Skeletal muscle cell (primary cell): ENCODE data around the gene TP53RK.
"Not testable (repeated sequence)": the region's sequence is repeated elsewhere in the genome, so short reads cannot be mapped to it uniquely, and the experiment has no call there.

ENCODE experiments used
- DNase-seq: peaks from one replicate; pipeline ENCODE4 v3.0.0-alpha.2; 2010; ENCODE audit warnings: low read depth
- H3K4me3 ChIP-seq: 2 replicates; pipeline ENCODE4 v1.5.1; 2011; ENCODE audit warnings: low read depth, mild to moderate bottlenecking, control low read depth, low read length, moderate library complexity

TP53RK gene

DNA sequence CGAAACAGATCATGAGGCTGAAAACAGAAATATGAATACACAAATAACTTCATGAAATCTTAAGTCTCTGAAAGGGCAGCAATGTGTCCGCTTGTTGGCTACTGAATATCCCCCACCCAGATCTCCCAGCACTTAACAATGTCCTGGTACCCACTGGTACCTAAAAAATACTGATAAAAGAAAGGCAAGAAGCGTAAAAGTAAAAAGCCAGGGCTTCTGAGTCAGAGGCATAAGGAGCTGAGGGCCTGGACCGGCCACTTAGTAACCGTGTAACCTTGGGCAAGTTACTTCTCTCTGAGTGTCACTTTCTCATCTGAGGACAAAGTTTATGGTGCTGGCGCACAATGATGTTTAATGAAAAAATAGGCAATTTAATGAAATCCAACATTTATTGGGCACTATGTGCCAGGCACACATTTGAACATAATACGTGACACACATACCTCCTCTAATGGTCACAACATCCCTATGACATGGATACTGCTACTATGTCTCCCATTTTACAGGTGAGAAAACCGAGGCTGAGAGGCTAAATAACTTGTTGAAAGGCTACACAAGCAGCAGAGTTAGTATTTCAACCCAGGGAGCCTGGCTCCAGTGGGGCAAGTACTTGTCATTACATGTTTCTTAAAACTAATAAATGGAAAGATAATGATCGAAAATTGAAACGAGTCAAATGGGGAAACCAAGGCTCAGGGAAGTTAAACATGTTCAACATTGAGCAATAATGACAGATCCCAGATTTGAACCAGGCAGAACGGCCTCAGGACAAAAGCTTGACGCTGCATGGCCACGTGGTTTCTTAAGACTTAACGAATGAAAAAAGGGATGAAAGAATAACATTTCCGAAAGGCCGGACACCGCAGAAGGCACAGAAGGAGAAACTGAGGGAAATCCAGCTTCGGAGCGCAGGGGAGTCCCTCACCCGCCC lies 828 bp downstream of the TP53RK start:
- H3K4me3 ChIP-seq, result peak overlapping the region; percentile 86
- DNase-seq, result no peak

DNA sequence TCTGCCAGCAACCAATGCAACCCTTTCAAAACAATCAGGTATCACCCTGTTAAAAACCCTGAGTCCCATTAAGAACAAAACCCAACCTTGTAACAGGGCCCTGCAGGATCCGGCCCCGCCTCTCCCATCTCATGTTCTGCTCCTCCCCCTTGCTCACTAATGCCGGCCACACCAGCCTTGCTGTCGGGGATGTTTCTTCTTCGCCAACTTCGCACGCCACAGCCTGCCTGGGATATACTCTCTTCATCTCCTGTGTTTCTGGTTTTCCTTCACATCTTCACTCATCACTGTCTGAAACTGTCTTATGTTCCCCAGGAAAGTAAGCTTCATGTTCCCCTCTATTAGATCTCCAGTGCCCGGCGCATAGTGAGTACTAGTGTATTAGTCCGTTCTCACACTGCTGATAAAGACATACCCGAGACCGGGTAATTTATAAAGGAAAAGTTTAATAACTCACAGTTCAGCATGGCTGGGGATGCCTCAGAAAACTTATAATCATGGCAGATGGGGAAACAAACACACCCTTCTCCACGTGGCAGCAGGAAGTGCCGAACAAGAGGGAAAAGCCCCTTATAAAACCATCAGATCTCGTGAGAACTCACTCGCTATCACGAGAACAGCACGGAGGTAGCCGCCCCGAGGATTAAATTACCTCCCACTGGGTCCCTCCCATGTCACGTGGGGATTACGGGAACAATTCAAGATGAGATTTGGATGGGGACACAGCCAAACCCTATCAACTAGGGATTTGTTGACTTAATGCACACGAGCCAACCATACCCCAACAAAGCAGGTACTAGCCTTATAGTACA lies 5.1 kb downstream of the TP53RK start:
- H3K4me3 ChIP-seq, result peak overlapping the region; percentile 55
- peak; percentile 51 for DNase-seq

DNA sequence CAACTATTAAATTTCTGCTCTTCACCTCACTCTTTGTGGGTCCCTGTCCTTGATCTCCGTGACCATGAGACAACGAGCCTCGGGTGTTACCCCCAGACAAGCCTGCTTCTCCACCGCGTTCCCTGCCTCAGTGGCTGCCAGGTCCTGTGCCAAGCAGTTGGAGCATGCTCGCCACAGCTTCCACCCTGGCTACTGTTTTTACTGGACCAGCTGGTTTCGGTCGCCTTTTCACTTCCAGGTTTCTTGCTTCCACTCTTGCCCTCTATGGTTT lies 5.6 kb downstream of the TP53RK start:
- H3K4me3 ChIP-seq, result peak overlapping the region; percentile 55
- no peak for DNase-seq

DNA sequence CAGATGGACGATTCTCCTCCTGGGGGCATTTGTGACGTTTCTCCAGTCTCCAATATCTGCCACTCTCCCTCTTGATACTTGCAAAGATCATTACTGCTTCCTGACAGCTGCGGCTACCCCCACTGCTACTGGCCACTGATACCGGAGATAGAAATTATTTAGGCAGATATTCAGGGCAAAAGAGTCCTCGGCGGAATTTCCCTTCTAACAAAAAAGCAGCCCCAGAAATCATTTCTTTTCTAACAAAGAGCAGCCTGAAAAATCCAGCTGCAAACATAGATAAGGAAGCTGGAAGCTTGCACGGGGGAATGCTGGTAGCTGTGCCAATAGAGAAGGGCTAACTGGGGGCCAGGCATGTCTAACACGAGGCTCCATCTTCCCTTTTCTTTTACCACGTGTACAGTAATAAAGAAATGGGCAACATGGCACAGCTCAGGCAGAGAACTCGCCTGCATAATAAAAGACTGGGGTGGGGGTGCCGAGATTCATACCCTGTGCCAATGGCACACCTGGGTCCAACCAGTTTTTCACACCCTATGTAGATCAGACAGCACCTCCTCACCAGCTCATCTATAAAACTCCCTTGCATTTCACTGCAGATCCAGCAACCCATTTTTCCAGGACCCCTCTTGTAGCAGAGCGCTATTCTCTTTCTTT lies 6.1 kb downstream of the TP53RK start:
- no peak for DNase-seq
- peak overlapping the region; percentile 55 for H3K4me3 ChIP-seq

DNA sequence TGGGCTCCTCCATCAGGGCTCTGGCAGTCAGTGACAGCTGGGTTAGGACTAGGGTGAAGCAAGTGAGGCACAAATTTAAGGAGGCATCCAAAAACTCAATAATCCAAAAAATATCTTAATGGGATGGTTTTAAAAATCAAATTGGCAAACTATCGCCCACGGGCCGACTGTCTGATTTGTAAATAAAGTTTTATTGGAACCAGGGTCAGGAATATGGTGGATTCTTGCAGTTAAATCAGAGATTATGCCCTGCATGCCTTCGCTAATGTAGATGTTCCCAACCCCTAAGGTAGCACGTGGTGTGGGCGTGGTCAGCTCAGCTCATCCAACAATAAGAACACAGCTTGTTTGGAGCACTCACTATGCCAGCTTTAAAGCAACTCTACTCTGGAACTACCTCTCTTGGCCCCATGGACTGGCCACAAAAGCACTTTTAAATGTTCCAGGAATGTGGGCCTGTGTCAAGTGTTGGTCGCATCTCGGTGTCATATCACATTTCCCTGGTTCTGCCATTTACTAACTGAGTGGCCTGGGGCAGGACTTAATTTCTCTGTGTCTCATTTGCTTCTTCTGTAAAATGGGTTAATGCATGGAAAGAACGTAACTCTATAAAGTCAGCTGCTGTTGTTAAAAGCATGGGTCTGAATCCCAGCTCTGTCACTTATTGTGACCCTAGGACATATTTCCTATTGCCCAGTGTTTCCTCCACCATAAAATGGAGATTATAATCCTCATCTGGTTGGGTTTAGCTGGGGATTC lies 7.0 kb downstream of the TP53RK start:
- DNase-seq, result no peak

DNA sequence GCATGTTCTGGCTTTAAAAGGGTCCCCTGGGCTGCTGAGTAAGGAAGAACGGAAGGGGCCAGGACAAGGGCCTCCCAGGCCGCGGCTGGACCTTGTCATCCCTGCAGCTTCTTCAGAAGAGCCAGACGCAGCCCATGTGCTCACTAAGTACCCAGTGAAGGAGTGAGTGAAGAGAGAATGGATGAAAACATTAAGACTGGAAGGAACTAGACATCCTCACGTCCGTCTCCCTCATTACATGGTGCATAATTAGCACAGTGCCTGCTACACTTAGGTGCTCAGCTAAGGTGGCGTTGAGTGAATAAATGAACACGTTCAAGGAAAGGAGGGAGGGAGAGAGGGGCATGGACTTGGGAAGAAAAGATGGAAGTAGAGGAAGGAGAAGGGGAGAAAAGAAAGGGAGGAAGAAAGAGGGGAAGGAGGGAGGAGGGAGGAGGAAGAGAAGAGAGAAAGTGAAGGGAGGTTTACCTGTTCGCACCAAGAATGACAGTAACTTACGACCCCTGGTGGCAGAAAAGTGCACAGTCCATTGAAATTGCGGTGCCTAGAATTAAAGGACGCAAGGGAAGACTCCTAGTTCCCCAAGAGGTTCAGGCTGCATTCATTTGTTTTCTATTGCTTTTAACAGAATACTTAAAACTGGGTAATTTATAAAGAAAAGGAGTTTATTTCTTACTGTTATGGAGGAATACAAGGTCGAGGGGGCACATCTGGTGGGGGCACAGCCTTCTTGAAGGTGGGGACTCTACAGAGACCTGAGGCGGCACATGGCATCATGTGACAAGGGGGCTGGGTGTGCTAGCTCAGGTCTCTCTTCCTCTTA lies 8.0 kb downstream of the TP53RK start:
- no peak for DNase-seq
- no peak overlapping the region for H3K4me3 ChIP-seq

More for the DNA sequence above, 7.0 kb downstream of the TP53RK start:
- H3K4me3 ChIP-seq, result no peak overlapping the region

DNA sequence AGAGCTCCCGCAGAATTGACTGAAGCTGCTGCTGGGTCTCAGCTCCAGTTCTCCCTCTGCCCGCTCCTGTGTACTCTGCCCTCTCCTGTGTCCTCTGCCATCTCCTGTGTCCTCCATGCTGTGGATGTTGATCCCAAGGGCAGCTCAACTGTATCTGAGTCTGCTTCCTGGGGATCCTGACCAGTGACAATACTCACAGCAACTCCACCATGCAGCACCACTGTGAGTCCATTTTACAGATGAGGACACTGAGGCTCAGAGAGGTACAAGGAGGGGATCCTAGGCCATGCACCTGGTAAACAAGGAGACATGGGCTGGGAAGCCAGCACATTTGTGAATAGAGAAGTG lies 8.6 kb downstream of the TP53RK start:
- no peak overlapping the region for H3K4me3 ChIP-seq
- no peak for DNase-seq

DNA sequence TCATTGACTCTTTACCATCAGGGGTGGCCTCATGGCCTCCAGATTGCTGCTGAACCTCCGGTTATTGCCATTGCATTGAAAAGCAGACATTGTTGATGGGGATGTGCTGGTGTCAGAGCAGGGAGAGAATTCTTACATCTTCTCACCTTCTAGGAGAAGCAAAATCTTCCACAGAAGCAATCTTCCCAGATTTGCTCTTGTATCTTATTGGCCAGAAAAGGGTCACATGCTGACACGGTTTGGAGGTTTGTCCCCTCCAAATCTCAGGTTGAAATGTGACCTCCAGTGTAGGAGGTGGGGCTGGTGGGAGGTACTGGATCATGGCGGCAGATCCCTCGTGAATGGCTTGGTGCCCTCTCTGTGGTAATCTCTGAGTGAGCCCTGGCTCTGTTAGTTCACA lies 10.7 kb downstream of the TP53RK start:
- no peak overlapping the region for H3K4me3 ChIP-seq
- no peak for DNase-seq

DNA sequence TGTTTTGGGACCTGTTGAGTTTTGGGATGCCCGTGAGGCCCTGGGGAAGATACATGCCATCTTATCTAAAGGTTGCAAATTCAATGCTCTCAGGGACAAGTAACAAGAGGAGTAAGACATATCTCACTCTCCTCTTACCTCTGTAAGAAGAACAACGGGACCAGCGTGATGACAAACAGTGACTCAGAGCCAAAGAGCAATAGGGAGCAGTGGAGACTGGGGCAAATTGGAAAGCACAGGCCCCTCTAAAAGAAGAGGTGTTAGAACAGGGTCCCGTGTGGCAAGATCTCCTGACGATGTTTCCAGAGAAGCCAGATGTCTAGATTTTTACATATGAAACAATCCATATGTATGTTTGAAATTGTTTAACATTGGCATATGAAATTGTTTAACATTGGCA lies 11.6 kb downstream of the TP53RK start:
- H3K4me3 ChIP-seq, result no peak overlapping the region
- no peak for DNase-seq

DNA sequence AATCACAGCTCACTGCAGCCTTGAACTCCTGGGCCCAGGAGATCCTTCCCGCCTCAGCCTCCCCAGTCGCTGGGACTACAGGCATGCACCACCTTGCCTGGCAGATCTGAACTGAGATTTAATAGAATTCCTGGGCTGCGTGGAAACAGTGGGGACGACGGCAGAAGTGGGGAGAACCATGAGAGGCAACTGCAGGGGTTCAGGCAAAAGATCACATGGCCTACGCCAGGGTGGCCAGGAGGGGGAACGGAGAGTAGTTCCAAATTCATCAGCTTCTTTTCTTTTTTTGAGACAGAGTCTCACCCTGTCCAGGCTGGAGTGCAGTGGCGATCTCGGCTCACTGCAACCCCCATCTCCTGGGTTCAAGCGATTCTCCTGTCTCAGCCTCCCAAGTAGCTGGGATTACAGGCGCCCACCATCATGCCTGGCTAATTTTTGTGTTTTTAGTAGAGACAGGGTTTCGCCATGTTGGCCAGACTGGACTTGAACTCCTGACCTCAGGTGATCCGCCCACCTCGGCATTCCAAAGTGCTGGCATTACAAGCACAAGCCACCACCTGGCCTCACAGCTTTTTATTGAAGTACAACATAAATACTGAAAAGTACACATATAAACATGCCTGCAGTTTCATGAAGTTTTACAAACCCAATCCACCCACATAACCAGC lies 12.5 kb downstream of the TP53RK start:
- H3K4me3 ChIP-seq, DNase-seq: not testable (repeated sequence)

DNA sequence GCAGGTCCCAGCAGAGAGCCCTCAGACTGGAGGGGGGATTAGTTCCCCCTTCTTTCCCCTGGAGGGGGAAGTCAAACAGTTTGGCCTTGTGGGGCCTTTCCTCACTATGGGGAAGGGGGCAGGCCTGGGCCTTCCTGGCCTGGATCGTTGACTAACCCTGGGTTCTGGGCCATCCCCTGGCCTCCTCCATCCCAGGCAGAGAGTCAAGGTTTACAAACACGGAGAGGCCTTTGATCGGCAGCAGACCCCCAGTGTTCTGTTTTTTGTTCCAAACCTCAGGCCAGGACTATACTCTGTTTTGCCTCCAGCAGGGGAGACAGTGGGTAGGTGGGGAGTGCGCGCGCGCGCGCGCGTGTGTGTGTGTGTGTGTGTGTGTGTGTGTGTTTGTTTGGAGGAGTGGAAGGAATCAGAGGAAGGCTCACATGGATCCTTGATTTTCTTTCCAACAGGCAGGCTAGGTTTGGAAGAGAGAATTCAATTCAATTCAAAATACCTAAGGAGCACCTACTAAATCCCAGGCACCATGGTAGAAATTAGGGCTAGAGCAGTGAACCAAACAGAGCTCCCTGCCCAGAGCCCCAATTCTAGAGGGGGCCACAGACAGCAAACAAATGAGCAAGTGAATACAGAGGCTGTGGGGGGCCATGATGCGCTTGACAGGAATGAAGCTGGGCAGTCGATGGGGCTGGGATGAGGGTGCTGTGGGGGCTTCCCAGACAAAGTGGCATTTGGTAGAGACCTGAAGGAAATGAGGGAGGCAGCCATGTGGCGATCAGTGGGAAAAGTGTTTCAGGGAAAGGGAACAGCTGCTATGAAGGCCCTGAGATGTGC lies 14.8 kb downstream of the TP53RK start:
- H3K4me3 ChIP-seq, result no peak overlapping the region
- no peak for DNase-seq

DNA sequence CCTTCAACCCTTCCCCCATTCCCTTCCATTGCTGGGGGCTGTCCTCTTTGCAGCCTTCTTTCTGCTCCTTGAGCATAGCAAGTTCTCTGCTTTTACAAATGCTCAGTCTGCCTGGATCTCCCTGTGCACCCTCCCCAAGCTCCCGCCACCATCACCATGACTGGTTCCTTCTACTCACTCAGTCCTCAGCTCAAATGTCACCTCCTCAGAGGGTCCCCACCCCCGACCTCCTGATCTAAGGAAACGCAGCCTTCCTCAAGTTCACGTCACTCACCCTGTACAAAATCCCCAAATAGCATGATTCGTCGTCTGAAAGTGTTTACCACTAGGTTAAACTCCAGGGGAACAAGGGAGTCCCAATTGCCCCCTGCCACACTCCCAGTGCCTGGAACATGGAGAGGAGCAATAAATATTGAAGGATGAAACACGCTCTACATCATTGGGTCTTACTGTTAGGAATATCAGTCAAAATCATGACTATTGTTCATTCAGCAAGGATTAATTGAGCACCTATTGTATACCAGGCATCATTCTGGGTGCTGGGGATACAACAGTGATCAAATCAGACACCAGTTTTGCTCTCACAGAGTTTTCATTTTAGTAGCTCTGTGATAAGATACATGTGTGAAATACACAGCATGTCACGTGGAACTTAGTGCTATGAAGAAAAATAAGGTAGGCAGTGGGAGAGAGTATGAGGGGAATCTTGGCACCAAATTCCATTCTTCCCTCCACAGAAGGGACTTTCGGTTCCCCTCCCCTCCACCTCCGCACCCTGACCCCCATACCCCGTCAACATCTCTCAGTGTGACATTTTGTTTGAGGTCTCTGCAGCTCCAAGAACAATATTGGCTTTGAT lies 15.6 kb downstream of the TP53RK start:
- no peak overlapping the region for H3K4me3 ChIP-seq
- DNase-seq, result no peak

DNA sequence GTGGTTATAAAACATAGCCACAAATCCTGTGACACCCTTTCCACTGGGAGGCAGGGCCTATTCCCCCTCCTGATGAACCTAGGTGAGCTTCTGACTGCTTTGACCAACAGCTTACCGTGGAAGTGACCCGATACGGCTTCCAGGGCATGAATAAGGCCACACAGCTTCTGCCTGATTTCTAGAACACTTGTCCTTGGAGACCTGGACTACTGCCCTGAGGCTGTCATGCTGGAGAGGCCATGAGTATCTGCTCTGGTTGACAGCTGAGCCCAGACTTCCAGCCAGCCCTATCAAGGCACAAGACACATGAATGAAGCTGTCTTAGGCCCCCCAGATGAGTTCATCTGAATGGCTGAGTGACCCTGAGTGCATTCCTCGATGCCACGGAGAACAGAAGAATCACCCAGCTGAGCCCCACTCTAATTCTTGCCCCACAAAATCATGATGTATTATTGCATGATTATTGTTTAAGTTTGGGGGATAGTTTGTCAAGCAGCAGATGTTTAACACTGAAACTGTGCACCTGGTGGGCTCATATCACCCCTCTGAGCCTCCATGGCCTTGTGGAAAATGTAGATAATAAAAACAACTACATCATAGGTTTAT lies 16.6 kb downstream of the TP53RK start:
- DNase-seq, result no peak
- no peak overlapping the region for H3K4me3 ChIP-seq

DNA sequence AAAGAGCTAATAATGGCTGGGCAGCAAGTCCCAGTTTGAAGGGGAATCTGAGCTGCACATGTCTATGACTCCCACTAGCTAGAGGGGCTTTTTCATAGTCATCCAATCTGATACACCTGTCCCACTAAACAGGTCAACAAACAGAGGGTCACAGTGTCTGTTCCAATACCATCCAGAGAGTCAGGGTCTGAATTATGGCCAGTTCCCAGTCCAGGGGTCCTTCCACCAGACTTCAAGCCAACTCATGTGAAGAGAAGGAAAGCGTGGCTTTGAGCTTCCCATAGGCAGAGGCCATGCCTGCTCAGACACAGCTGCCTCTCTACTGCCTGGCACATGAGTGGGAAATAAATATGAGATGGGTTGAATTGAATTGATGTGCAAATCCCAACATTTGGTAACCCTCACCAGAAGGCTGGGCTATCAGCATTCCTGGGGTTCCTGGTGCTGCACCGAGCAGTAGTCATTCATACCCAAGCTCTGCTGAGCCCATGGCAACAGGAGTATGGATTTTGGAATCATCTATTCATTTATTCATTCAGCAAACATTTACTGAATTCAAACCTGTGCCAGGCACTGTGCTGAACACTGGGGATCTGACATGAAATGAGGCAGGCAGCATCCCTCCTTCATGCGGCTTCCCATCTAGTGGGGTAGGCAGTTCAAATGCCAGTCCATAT lies 17.2 kb downstream of the TP53RK start:
- no peak overlapping the region for H3K4me3 ChIP-seq
- DNase-seq, result no peak

DNA sequence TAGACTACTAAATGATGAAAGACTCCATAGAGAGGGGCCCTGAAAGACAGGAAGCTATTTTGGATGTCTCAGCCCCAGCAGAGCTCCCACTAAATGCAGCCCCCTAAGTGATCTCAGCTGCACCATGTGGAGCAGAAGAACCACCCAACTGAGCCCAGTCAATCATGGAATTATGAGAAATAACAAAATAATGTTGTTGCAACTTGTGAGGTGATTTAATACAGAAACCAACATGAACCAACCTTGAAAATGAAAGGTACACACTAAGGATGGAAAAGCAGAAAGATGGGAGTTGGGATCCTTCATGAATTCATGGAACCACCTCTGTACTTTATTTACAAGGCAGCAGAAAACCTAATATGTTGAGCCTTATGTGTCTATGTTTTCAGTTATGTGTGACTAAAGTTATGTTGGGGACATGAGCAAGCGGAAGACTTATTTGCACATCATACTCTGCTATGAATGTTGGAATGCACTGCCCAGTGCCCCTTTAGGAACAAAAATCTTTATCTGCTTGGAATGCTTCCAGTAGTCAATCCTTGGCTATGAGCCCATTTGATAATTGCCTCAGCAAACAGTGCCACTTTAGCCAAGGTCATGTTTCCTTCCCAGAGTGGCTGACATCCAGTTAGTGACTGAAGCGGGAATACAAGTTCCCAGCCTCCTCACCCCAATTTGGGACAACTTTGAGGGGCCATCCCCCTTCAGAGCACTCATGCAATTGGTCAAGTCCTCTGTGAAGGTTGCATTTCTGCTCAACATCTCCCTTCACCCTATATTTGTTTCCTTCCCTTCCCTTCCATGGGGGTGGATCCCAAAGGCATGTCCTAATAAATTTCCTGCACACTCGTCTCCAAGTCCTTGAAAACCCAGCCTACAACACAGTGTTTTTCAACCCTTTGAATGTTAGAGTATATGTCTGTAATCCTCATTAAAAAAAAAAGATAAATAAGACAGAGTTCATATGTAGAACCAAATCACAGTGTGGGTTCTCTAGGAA lies 18.4 kb downstream of the TP53RK start:
- no peak for DNase-seq
- H3K4me3 ChIP-seq, result no peak overlapping the region
